ENCODE results near the gene PVRIG. TPM values are rescaled to one million over a fixed set of nuclear protein-coding genes. Genes with fewer than 3 reads are reported as not detected.
A peak's percentile ranks its signal among the peaks of the same experiment; 100 is the strongest.

PVRIG gene
- total RNA-seq, 2 donors from 2014 or later: 0.78 to 4.0 TPM

- H3K27ac ChIP-seq: no peak overlapping the region
- intact Hi-C loops (cut with DNase I): no loop called here
- no peak for TF ChIP-seq POLR2A (IDR thresholded peaks at IDR 0.05)
- no peaks in the 10 kb centered on the region for H3K36me3 ChIP-seq (replicated peaks in 1 of 2; ENCODE audit: insufficient read depth in 1 of 2, low read depth in 2 of 2)
- no peak overlapping the region for H3K4me3 ChIP-seq
- H3K27me3 ChIP-seq: no peaks in the 10 kb centered on the region
- 81 to 88% methylated on average over 10 of the region's 10 CpGs for WGBS, 2 donors
- no peaks in the 10 kb centered on the region for H3K4me1 ChIP-seq
- no peak for DNase-seq
- no peaks in the 10 kb centered on the region for H3K9me3 ChIP-seq
- no peak for ATAC-seq
Observed at GRCh38 chr7:100198266-100198665, 21.5 kb upstream of the PVRIG start.

- no peak overlapping the region for H3K4me3 ChIP-seq
- DNase-seq (peak in 1 of 4 donors; percentile 38), ATAC-seq (no peak)
- H3K9me3 ChIP-seq: no peaks in the 10 kb centered on the region
- no peaks in the 10 kb centered on the region for H3K27me3 ChIP-seq
- intact Hi-C loops (cut with DNase I): no loop called here
- no peaks in the 10 kb centered on the region for H3K36me3 ChIP-seq (replicated peaks in 1 of 2; ENCODE audit: insufficient read depth in 1 of 2, low read depth in 2 of 2)
- no peak for TF ChIP-seq POLR2A (IDR thresholded peaks at IDR 0.05)
- WGBS, 2 donors: 54 to 60% methylated on average over 11 of the region's 11 CpGs
- no peak overlapping the region for H3K27ac ChIP-seq
- no peaks in the 10 kb centered on the region for H3K4me1 ChIP-seq
Observed at GRCh38 chr7:100200693-100201092, 19.1 kb upstream of the PVRIG start.

DNA sequence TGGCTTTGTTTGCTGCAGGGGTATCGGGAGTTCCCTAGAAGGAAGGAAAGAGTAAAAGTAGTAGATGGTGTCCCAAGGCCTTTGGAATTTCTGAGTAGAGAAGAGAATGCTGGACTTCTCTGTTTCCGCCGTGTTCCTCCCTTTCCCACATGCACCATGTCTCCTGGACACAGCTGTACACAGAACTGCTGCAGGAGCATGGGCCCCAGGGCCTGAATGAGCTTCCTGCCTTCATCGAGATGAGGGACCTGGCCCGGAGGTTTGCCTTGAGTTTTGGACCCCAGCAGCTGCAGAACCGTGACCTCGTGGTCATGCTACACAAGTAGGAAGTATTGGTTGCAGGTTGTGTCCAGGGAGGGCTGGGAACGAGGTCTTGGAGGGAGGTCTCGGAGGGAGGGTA, 15.3 kb upstream of the PVRIG start:
- Histone ChIP-seq H3K27me3 (no peaks in the 10 kb centered on the region), H3K27ac (no peak overlapping the region), H3K4me3 (no peak overlapping the region), H3K36me3 (replicated peaks in 1 of 2; ENCODE audit: insufficient read depth in 1 of 2, low read depth in 2 of 2) (no peaks in the 10 kb centered on the region), H3K4me1 (peaks cover 12% of the 10 kb centered on the region), H3K9me3 (no peaks in the 10 kb centered on the region)
- ATAC-seq (no peak), DNase-seq (no peak)
- no peak for TF ChIP-seq POLR2A (IDR thresholded peaks at IDR 0.05)
- TF ChIP-seq CTCF (IDR thresholded peaks at IDR 0.05): no peak
- WGBS, 2 donors: 82 to 85% methylated on average over 9 of the region's 9 CpGs
- intact Hi-C loops (cut with DNase I): no loop called here

GRCh38 chr7:100208911-100209408, 10.8 kb upstream of the PVRIG start:
- no peaks in the 10 kb centered on the region for H3K27me3 ChIP-seq
- peaks cover 16% of the 10 kb centered on the region for H3K4me1 ChIP-seq
- TF ChIP-seq CTCF (IDR thresholded peaks at IDR 0.05) (no peak), POLR2A (IDR thresholded peaks at IDR 0.05) (no peak)
- H3K9me3 ChIP-seq: no peaks in the 10 kb centered on the region
- DNase-seq: peak in 1 of 4 donors; percentile 57
- H3K4me3 ChIP-seq: no peak overlapping the region
- peak overlapping the region in 1 of 4 donors; percentile 46 for H3K27ac ChIP-seq
- no peaks in the 10 kb centered on the region for H3K36me3 ChIP-seq (replicated peaks in 1 of 2; ENCODE audit: insufficient read depth in 1 of 2, low read depth in 2 of 2)
- 20 to 22% methylated on average over 6 of the region's 6 CpGs for WGBS, 2 donors
- intact Hi-C loops (cut with DNase I): no loop called here
- peak; percentile 64 for ATAC-seq

DNA sequence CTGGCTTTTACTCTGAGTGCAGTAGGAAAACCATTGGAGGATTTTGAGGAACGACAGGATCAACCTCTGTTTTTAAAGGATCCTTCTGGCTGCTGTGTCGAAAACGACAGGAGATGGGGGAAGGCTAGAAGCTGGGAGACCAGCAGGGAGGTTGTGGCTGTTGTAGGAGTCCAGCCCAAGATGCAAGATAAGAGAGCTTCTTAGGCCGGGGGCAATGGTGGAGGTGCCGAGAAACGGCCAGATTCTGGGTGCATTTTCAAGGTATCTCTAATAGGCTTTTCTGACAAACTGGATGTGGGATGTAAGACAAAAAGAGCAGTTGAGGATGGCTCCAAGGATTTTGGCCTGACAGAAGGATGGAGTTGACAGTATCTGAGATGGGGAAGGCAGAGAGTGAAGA, 10.3 kb upstream of the PVRIG start:
- intact Hi-C loops (cut with DNase I): no loop called here
- no peak for ATAC-seq
- H3K36me3 ChIP-seq (replicated peaks in 1 of 2; ENCODE audit: insufficient read depth in 1 of 2, low read depth in 2 of 2): no peaks in the 10 kb centered on the region
- peak overlapping the region in 1 of 4 donors; percentile 46 for H3K27ac ChIP-seq
- 62 to 67% methylated on average over 6 of the region's 6 CpGs for WGBS, 2 donors
- H3K4me1 ChIP-seq: peaks cover 16% of the 10 kb centered on the region
- no peaks in the 10 kb centered on the region for H3K27me3 ChIP-seq
- no peak for TF ChIP-seq CTCF (IDR thresholded peaks at IDR 0.05)
- no peak for TF ChIP-seq POLR2A (IDR thresholded peaks at IDR 0.05)
- DNase-seq: no peak
- H3K9me3 ChIP-seq: no peaks in the 10 kb centered on the region
- no peak overlapping the region for H3K4me3 ChIP-seq

- Histone ChIP-seq H3K27me3 (no peaks in the 10 kb centered on the region), H3K27ac (no peak overlapping the region), H3K4me3 (no peak overlapping the region), H3K36me3 (replicated peaks in 1 of 2; ENCODE audit: insufficient read depth in 1 of 2, low read depth in 2 of 2) (no peaks in the 10 kb centered on the region), H3K9me3 (no peaks in the 10 kb centered on the region), H3K4me1 (peaks cover 18% of the 10 kb centered on the region)
- DNase-seq: no peak
- TF ChIP-seq CTCF (IDR thresholded peaks at IDR 0.05) (no peak), POLR2A (IDR thresholded peaks at IDR 0.05) (no peak)
- intact Hi-C loops (cut with DNase I): loop anchor here (10.0 kb wide), 1 partner anchor 76 kb away; no protein-coding TSS in a partner anchor
- no peak for ATAC-seq
- WGBS, 2 donors: 70 to 83% methylated on average over 5 of the region's 5 CpGs
Observed at GRCh38 chr7:100210805-100211204, 8.9 kb upstream of the PVRIG start.

Data from body of pancreas (tissue), 4 donors.